SU-DHL-6 (cell line): Measurements from ENCODE around the gene C3orf80.

Experiments used
- H2AFZ ChIP-seq: fragments of 200-600 bp; sonication (generic); 2 replicates; pipeline ENCODE4 v1.6.1; 2014; ENCODE audit warnings: low read depth, mild to moderate bottlenecking, moderate library complexity, mixed read lengths, antibody characterized with exemption, low read length; ENCODE audit not compliant: severe bottlenecking
- H3F3A ChIP-seq: fragments of 200-600 bp; shearing (Covaris generic); 2 replicates; pipeline ENCODE4 v1.6.0; 2016; ENCODE audit warnings: antibody characterized with exemption, mild to moderate bottlenecking; ENCODE audit not compliant: insufficient read depth
- H3K27ac ChIP-seq: fragments of 200-600 bp; sonication (generic); 2 replicates; pipeline ENCODE4 v1.5.1; 2016; ENCODE audit warnings: low read depth, mild to moderate bottlenecking, low read length, moderate library complexity, mixed read lengths
- H3K27me3 ChIP-seq: fragments of 200-600 bp; sonication (generic), shearing (Covaris generic); 2 replicates; pipeline ENCODE4 v1.6.0; 2014; ENCODE audit warnings: mild to moderate bottlenecking, low read length
- H3K36me3 ChIP-seq: fragments of 200-600 bp; sonication (generic); 2 replicates; pipeline ENCODE4 v1.6.1; 2014; ENCODE audit warnings: mild to moderate bottlenecking, low read length, mixed read lengths
- H3K4me2 ChIP-seq: fragments of 300-600, 200-600 bp; shearing (Covaris generic), sonication (generic); 2 replicates; pipeline ENCODE4 v1.6.0; 2014; ENCODE audit warnings: low read length, low read depth, mild to moderate bottlenecking; ENCODE audit not compliant: poor library complexity, severe bottlenecking
- H3K4me3 ChIP-seq: fragments of 200-600 bp; sonication (generic); 2 replicates; pipeline ENCODE4 v1.5.1; 2014; ENCODE audit warnings: antibody characterized with exemption, low read length, mild to moderate bottlenecking, mixed read lengths; ENCODE audit not compliant: insufficient read depth, poor library complexity, severe bottlenecking
- H3K79me2 ChIP-seq: fragments of 200-600 bp; sonication (generic); 2 replicates; pipeline ENCODE4 v1.6.1; 2014; ENCODE audit warnings: mild to moderate bottlenecking, low read length, moderate library complexity; ENCODE audit not compliant: insufficient read depth
- H3K9ac ChIP-seq: fragments of 200-600 bp; sonication (generic); 2 replicates; pipeline ENCODE4 v1.7.0; 2014; ENCODE audit warnings: mild to moderate bottlenecking, low read length
- H3K9me2 ChIP-seq: fragments of 200-600 bp; sonication (generic); replicated peaks from 2 replicates; pipeline ENCODE4 v1.6.1; 2014; ENCODE audit warnings: low read length; ENCODE audit not compliant: insufficient read depth
- H3K9me3 ChIP-seq: fragments of 200-600 bp; sonication (generic); 2 replicates; pipeline ENCODE4 v1.6.1; 2014; ENCODE audit warnings: low read length, mixed read lengths; ENCODE audit not compliant: insufficient read depth
- H4K20me1 ChIP-seq: fragments of 200-600 bp; sonication (generic); 2 replicates; pipeline ENCODE4 v1.6.1; 2014; ENCODE audit warnings: low read depth, mild to moderate bottlenecking, antibody characterized with exemption, low read length, moderate library complexity, mixed read lengths
- EZH2phosphoT487 ChIP-seq: fragments of 200-600 bp; sonication (generic), shearing (Covaris generic); conservative IDR thresholded peaks from 2 replicates; pipeline ENCODE4 v1.6.1; 2018; ENCODE audit warnings: mild to moderate bottlenecking, antibody characterized with exemption, low read length, moderate library complexity, mixed read lengths
- TF ChIP-seq, protein P1 (sequence below): fragments of 200-600 bp; sonication (generic); IDR thresholded peaks from one replicate; pipeline ENCODE4 v1.5.1; 2017; ENCODE audit warnings: antibody characterized with exemption, mild to moderate bottlenecking, low read length, moderate library complexity; ENCODE audit not compliant: insufficient read depth, poor library complexity, severe bottlenecking

The C3orf80 gene

DNA sequence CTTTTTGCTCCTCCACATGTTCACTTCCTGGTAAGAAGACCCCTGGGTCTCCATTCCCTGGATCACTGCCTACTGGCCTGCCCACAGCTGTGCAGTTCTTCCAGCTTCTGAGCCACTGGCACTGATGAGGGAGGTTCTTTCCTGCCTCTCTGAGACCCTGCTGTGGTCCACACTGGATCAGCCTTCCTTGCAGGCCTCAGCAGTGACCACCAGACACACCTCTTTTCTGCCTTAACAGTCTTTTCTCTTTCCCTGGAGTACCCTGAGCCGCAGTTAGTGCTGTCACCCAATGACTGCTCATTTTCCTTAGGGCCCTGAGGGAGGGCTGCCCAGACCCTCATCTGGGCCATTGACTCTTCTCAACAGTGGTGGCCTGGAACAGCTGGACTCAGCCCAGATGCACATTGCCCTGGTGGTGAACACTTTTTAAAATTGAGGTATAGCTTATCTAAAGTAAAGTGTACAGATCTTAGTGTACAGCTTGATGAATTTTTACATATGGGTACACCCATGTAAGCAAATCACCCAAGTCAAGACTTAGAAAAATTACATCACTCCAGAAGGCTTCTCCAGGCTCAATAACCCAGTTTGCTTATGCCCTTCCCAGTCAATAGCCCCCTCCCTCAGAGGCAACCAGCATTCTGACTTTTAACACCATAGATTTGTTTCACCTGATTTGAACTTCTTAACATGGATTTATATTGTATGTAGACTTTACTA, 32.8 kb upstream of the C3orf80 start:
- no peak overlapping the region for H3K4me2 ChIP-seq
- H3K9me2 ChIP-seq = no peaks in the 10 kb centered on the region
- no peaks in the 10 kb centered on the region for H3K9me3 ChIP-seq
- no peaks in the 10 kb centered on the region for H3F3A ChIP-seq
- no peaks in the 10 kb centered on the region for H4K20me1 ChIP-seq
- TF ChIP-seq EZH2phosphoT487 = no peak
- TF ChIP-seq, protein P1, sequence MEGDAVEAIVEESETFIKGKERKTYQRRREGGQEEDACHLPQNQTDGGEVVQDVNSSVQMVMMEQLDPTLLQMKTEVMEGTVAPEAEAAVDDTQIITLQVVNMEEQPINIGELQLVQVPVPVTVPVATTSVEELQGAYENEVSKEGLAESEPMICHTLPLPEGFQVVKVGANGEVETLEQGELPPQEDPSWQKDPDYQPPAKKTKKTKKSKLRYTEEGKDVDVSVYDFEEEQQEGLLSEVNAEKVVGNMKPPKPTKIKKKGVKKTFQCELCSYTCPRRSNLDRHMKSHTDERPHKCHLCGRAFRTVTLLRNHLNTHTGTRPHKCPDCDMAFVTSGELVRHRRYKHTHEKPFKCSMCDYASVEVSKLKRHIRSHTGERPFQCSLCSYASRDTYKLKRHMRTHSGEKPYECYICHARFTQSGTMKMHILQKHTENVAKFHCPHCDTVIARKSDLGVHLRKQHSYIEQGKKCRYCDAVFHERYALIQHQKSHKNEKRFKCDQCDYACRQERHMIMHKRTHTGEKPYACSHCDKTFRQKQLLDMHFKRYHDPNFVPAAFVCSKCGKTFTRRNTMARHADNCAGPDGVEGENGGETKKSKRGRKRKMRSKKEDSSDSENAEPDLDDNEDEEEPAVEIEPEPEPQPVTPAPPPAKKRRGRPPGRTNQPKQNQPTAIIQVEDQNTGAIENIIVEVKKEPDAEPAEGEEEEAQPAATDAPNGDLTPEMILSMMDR = no peak
- H3K27me3 ChIP-seq = no peaks in the 10 kb centered on the region
- H3K27ac ChIP-seq = no peak overlapping the region
- H2AFZ ChIP-seq = no peak overlapping the region
- no peak overlapping the region for H3K9ac ChIP-seq
- no peak overlapping the region for H3K4me3 ChIP-seq
- H3K79me2 ChIP-seq = no peaks in the 10 kb centered on the region
- H3K36me3 ChIP-seq = no peaks in the 10 kb centered on the region

DNA sequence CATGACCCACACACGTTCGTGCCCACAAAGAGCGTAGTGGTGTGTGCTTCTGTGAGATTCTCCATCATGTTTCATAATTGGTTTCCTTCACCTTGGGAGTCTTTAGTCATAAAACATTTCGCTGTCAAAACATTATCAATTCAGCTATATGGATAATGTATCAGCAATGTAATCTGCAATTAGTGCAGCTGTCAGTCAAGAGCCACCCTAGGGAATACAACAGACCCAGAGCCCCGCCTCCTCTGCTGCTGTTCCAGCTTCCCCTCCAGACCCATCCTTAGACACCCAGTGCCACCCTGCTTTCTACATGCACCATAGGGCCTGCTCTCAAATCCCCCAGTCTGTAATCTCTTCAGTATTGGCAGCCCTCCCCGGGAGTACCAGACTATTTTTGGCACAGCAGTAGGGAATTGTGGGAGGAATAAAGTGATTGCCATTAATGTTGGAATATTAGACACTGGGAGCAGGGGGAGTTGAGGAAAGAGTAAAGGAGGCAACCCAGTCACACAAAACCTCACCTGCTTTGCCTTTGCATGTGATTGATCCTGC, 31.5 kb upstream of the C3orf80 start:
- no peaks in the 10 kb centered on the region for H3K27me3 ChIP-seq
- no peaks in the 10 kb centered on the region for H3K79me2 ChIP-seq
- no peaks in the 10 kb centered on the region for H4K20me1 ChIP-seq
- no peaks in the 10 kb centered on the region for H3K9me3 ChIP-seq
- no peaks in the 10 kb centered on the region for H3K9me2 ChIP-seq
- no peak overlapping the region for H3K4me2 ChIP-seq
- no peak overlapping the region for H3K9ac ChIP-seq
- H3K36me3 ChIP-seq = no peaks in the 10 kb centered on the region
- TF ChIP-seq, protein P1 = no peak
- no peak for TF ChIP-seq EZH2phosphoT487
- H3K27ac ChIP-seq = no peak overlapping the region
- no peaks in the 10 kb centered on the region for H3F3A ChIP-seq
- no peak overlapping the region for H2AFZ ChIP-seq
- H3K4me3 ChIP-seq = no peak overlapping the region

DNA sequence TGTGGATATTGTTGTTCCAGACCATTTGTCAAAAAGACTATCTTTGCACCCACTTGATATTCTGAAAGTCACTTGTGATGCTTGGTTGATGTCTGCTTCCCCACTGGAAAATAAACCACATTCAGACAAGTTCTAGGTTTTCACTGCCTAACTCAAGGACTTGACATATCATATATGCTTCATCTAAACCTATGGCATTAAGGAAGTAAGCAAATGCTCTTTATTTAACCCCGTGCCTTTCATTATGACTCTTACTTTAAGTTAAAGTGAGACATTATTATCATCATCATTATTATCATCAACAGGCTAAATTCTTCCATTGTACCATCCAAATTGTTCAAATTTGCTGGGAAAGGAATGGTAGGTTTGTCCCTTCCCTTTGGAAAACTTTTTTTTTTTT, 30.8 kb upstream of the C3orf80 start:
- no peaks in the 10 kb centered on the region for H3K79me2 ChIP-seq
- TF ChIP-seq, protein P1 = no peak
- no peaks in the 10 kb centered on the region for H3F3A ChIP-seq
- H3K36me3 ChIP-seq = no peaks in the 10 kb centered on the region
- no peak overlapping the region for H2AFZ ChIP-seq
- H3K27ac ChIP-seq = no peak overlapping the region
- no peaks in the 10 kb centered on the region for H4K20me1 ChIP-seq
- no peaks in the 10 kb centered on the region for H3K27me3 ChIP-seq
- no peaks in the 10 kb centered on the region for H3K9me3 ChIP-seq
- H3K4me3 ChIP-seq = no peak overlapping the region
- H3K9ac ChIP-seq = no peak overlapping the region
- H3K9me2 ChIP-seq = no peaks in the 10 kb centered on the region
- no peak overlapping the region for H3K4me2 ChIP-seq
